Measurements from ENCODE around the gene ABCG1. TPM values are rescaled to one million over a fixed set of nuclear protein-coding genes. Genes with fewer than 3 reads are reported as not detected.

ABCG1 gene
- total RNA-seq, 2 experiments from 2014 or later: 12.2 to 13.2 TPM

DNA sequence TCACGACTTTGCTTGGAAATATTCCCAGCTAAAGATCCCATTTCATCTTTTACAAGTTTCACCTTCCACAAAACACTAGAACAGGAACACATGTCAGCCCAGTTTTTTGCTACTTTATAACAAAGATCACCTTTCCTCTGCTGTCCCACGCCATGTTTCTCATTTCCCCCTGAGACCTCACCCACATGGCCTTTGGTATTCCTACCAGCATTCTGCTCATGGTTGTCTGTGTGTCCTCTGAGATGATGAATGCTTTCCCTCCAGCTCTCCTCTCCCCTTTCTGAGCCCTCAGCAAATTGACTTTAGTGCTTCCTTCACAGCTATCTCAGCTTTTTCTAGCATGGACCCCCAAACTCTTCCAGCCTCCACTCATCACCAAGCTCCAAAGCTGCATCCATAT is 32.3 kb upstream of the ABCG1 start:
- no peak overlapping the region for H3K4me3 Mint-ChIP-seq
- peaks cover 53% of the 10 kb centered on the region for H3K4me1 Mint-ChIP-seq
- ATAC-seq (ENCODE audit: low read depth) (no peak), DNase-seq (no peak)
- H3K27me3 Mint-ChIP-seq: no peaks in the 10 kb centered on the region
- peak overlapping the region; percentile 97 for H3K27ac Mint-ChIP-seq
- peaks cover 11% of the 10 kb centered on the region for H3K9me3 Mint-ChIP-seq
- POLR2A ChIA-PET: no interaction called here
- H3K36me3 Mint-ChIP-seq: peaks cover 17% of the 10 kb centered on the region

DNA sequence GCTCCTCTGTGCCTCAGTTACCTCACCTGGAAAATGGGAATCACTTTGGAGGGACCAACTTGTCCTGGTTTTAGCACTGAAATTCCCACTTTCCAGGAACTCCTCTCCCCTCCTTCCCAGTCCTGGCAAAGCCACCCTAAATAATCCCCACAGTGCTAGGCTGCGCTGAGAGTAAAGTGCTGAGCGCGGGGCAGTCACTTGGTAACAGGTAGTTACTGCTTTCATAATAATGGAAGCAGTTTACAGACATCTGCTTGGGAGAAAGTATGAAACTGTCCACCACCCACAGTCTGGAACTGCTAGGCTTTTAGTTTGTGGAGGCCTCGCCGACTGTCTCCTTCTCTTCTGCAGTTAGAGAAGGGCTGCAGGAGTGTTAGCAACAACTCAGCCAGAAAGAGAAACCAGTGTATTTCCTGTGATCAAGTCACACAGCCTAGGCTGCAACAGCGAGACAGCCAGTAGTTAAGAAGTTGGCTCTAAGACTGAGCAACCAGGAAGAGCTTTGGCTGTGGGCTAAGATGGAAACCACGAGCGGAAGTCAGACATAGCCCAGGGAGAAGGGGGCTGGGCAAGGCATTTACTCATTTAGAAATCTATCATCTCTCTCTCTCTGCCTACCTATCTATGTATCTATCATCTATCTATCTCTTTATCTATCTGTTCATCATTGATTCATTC is 30.8 kb upstream of the ABCG1 start:
- peak overlapping the region; percentile 61 for H3K4me3 Mint-ChIP-seq
- H3K9me3 Mint-ChIP-seq: peaks cover 11% of the 10 kb centered on the region

GRCh38 chr21:42188663-42189062 is 30.3 kb upstream of the ABCG1 start:
- Mint-ChIP-seq H3K4me3 (peak overlapping the region; percentile 61), H3K36me3 (peaks cover 17% of the 10 kb centered on the region), H3K27me3 (peaks cover 6% of the 10 kb centered on the region), H3K4me1 (peaks cover 73% of the 10 kb centered on the region), H3K27ac (peak overlapping the region; percentile 97), H3K9me3 (peaks cover 11% of the 10 kb centered on the region)
- DNase-seq (no peak), ATAC-seq (ENCODE audit: low read depth) (no peak)
- POLR2A ChIA-PET: interaction anchor here (0.5 to 9.0 kb wide), 20 partner anchors 10 to 704 kb away, joined by 3 to 92 read pairs (median 4); partner anchors contain the start of genes ABCG1 and NDUFV3

More for the DNA sequence above, 30.8 kb upstream of the ABCG1 start:
- H3K27ac Mint-ChIP-seq: peak overlapping the region; percentile 97
- POLR2A ChIA-PET: interaction anchor here (0.5 to 9.0 kb wide), 21 partner anchors 11 to 705 kb away, joined by 3 to 92 read pairs (median 4); partner anchors contain the start of genes ABCG1 and NDUFV3
- peaks cover 6% of the 10 kb centered on the region for H3K27me3 Mint-ChIP-seq
- peak; percentile 73 for DNase-seq
- H3K4me1 Mint-ChIP-seq: peaks cover 68% of the 10 kb centered on the region
- H3K36me3 Mint-ChIP-seq: peaks cover 17% of the 10 kb centered on the region
- peak; percentile 93 for ATAC-seq (ENCODE audit: low read depth)

DNA sequence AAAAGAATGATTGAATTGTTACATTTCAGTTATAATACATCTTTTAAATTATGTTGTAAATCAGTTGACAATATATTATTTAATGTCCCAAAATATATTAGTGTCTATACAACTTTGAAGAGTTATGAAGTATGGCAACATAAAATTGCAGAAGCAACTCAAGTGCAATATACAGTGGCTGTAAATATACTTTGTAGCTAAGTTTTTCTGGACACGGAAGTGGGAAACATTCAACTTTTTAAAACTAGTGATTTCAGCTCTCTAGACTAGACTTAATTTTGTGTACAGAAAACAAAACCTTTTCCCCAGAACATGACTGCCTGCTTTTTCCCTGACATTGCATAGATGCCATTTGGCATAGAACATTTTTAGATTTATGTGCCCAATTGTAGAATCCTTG is 29.5 kb upstream of the ABCG1 start:
- no peak for DNase-seq
- Mint-ChIP-seq H3K4me1 (peaks cover 78% of the 10 kb centered on the region), H3K9me3 (peaks cover 11% of the 10 kb centered on the region), H3K27me3 (peaks cover 6% of the 10 kb centered on the region), H3K4me3 (peak overlapping the region; percentile 54), H3K27ac (no peak overlapping the region), H3K36me3 (peaks cover 17% of the 10 kb centered on the region)
- POLR2A ChIA-PET: interaction anchor here (0.5 to 9.0 kb wide), 8 partner anchors 9 to 90 kb away, joined by 3 to 92 read pairs (median 6); partner anchors contain the start of gene ABCG1
- no peak for ATAC-seq (ENCODE audit: low read depth)

DNA sequence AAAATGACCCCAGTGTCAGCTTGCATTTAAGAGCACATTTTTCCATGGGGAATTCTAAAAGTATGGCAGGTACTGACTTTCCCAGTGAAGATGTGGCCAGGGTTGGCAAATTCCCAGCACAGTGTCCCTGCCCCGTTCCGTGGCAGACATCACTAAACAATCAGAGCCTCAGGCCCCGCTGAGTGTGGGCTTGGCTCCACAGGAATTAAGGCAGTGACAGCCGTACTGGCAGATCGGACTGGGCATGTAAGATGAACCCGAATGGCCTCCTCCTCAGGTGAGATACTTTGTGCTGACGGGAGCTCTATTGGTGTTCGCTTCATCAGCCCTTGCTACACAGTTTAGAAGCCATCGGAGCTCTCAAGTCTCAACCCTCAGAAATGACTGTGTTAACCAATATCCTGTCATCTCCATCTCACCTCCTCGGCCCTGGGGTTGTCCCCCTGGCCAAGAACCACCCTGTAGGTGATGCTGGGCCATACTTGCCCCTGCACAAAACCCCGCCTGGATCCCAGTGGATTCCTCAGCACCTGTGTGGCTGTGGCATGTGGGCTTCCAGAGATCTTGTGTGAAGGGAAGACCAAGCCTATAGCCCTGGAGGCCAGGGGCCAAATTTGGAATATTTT is 29.0 kb upstream of the ABCG1 start:
- ATAC-seq (ENCODE audit: low read depth): peak; percentile 39
- Mint-ChIP-seq H3K36me3 (peaks cover 17% of the 10 kb centered on the region), H3K9me3 (peaks cover 11% of the 10 kb centered on the region), H3K27ac (peak overlapping the region; percentile 34), H3K4me1 (peaks cover 81% of the 10 kb centered on the region), H3K27me3 (peaks cover 6% of the 10 kb centered on the region), H3K4me3 (peak overlapping the region; percentile 54)
- DNase-seq: peak; percentile 56
- POLR2A ChIA-PET: interaction anchor here (0.5 to 9.0 kb wide), 7 partner anchors 9 to 90 kb away, joined by 3 to 92 read pairs (median 6); partner anchors contain the start of gene ABCG1

- H3K4me1 Mint-ChIP-seq: peaks cover 84% of the 10 kb centered on the region
- H3K4me3 Mint-ChIP-seq: peak overlapping the region; percentile 54
- peak overlapping the region; percentile 34 for H3K27ac Mint-ChIP-seq
- POLR2A ChIA-PET: interaction anchor here (1.0 to 9.0 kb wide), 6 partner anchors 8 to 48 kb away, joined by 3 to 92 read pairs (median 4); partner anchors contain the start of gene ABCG1
- DNase-seq (no peak), ATAC-seq (ENCODE audit: low read depth) (no peak)
- H3K36me3 Mint-ChIP-seq: peaks cover 17% of the 10 kb centered on the region
- peaks cover 6% of the 10 kb centered on the region for H3K27me3 Mint-ChIP-seq
- H3K9me3 Mint-ChIP-seq: peaks cover 11% of the 10 kb centered on the region
Measured at GRCh38 chr21:42190486-42190863, 28.5 kb upstream of the ABCG1 start.

- H3K27ac Mint-ChIP-seq: no peak overlapping the region
- peaks cover 12% of the 10 kb centered on the region for H3K36me3 Mint-ChIP-seq
- H3K4me1 Mint-ChIP-seq: peaks cover 82% of the 10 kb centered on the region
- H3K9me3 Mint-ChIP-seq: peaks cover 7% of the 10 kb centered on the region
- POLR2A ChIA-PET: interaction anchor here (1.1 to 9.0 kb wide), 3 partner anchors 28 to 47 kb away, joined by 3 to 92 read pairs (median 26); partner anchors contain the start of gene ABCG1
- DNase-seq (no peak), ATAC-seq (ENCODE audit: low read depth) (no peak)
- H3K27me3 Mint-ChIP-seq: peaks cover 9% of the 10 kb centered on the region
- H3K4me3 Mint-ChIP-seq: no peak overlapping the region
Measured at GRCh38 chr21:42191064-42191463, 27.9 kb upstream of the ABCG1 start.

- Mint-ChIP-seq H3K9me3 (peaks cover 2% of the 10 kb centered on the region), H3K27me3 (peaks cover 9% of the 10 kb centered on the region), H3K27ac (no peak overlapping the region), H3K4me3 (peak overlapping the region; percentile 40), H3K36me3 (peaks cover 3% of the 10 kb centered on the region), H3K4me1 (peaks cover 74% of the 10 kb centered on the region)
- DNase-seq: no peak
- ATAC-seq (ENCODE audit: low read depth): no peak
- POLR2A ChIA-PET: interaction anchor here (1.0 to 9.0 kb wide), 7 partner anchors 9 to 212 kb away, joined by 3 to 92 read pairs (median 6); partner anchors contain the start of genes ABCG1 and UBASH3A
Measured at GRCh38 chr21:42191696-42192595, 27.0 kb upstream of the ABCG1 start.

- ATAC-seq (ENCODE audit: low read depth): peak; percentile 53
- H3K9me3 Mint-ChIP-seq: peaks cover 2% of the 10 kb centered on the region
- POLR2A ChIA-PET: interaction anchor here (1.0 to 9.0 kb wide), 9 partner anchors 8 to 211 kb away, joined by 3 to 92 read pairs (median 6); partner anchors contain the start of genes ABCG1 and UBASH3A
- peaks cover 62% of the 10 kb centered on the region for H3K4me1 Mint-ChIP-seq
- peak overlapping the region; percentile 67 for H3K4me3 Mint-ChIP-seq
- H3K27ac Mint-ChIP-seq: peak overlapping the region; percentile 40
- H3K27me3 Mint-ChIP-seq: peaks cover 9% of the 10 kb centered on the region
- H3K36me3 Mint-ChIP-seq: peaks cover 1% of the 10 kb centered on the region
- peak; percentile 85 for DNase-seq
Measured at GRCh38 chr21:42193131-42193671, 25.7 kb upstream of the ABCG1 start.

- H3K9me3 Mint-ChIP-seq: peaks cover 2% of the 10 kb centered on the region
- H3K27me3 Mint-ChIP-seq: peaks cover 9% of the 10 kb centered on the region
- DNase-seq (no peak), ATAC-seq (ENCODE audit: low read depth) (no peak)
- peaks cover 60% of the 10 kb centered on the region for H3K4me1 Mint-ChIP-seq
- H3K36me3 Mint-ChIP-seq: peaks cover 1% of the 10 kb centered on the region
- POLR2A ChIA-PET: interaction anchor here (1.0 to 9.0 kb wide), 7 partner anchors 8 to 65 kb away, joined by 3 to 92 read pairs (median 6); partner anchors contain the start of gene ABCG1
- H3K4me3 Mint-ChIP-seq: peak overlapping the region; percentile 45
- H3K27ac Mint-ChIP-seq: peak overlapping the region; percentile 48
Measured at GRCh38 chr21:42193721-42194120, 25.2 kb upstream of the ABCG1 start.

DNA sequence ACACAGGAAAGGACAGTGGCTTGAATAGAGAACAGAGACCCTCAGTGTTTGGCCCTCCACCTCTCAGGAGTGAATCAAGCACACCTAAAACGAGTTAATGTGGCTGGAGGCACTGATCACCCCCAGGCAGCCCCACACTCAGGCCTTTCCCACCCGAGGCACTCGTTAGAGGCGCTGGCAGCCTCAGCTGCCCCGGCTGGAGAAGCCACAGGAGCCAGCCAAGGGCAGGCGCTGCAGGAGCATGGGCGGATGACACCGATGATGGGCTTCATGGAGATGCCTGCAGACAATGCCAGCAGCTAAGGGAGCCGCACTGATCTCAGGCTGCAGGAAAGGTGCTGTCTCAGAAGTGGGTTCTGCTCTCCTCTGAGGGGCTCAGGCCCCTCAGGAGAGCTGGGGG is 24.1 kb upstream of the ABCG1 start:
- Mint-ChIP-seq H3K36me3 (peaks cover 1% of the 10 kb centered on the region), H3K9me3 (peaks cover 2% of the 10 kb centered on the region), H3K27ac (no peak overlapping the region), H3K4me3 (no peak overlapping the region), H3K4me1 (peaks cover 61% of the 10 kb centered on the region), H3K27me3 (peaks cover 9% of the 10 kb centered on the region)
- no peak for DNase-seq
- POLR2A ChIA-PET: interaction anchor here (0.9 to 9.0 kb wide), 2 partner anchors 24 to 40 kb away, joined by 3 to 92 read pairs; partner anchors contain the start of gene ABCG1
- ATAC-seq (ENCODE audit: low read depth): no peak

DNA sequence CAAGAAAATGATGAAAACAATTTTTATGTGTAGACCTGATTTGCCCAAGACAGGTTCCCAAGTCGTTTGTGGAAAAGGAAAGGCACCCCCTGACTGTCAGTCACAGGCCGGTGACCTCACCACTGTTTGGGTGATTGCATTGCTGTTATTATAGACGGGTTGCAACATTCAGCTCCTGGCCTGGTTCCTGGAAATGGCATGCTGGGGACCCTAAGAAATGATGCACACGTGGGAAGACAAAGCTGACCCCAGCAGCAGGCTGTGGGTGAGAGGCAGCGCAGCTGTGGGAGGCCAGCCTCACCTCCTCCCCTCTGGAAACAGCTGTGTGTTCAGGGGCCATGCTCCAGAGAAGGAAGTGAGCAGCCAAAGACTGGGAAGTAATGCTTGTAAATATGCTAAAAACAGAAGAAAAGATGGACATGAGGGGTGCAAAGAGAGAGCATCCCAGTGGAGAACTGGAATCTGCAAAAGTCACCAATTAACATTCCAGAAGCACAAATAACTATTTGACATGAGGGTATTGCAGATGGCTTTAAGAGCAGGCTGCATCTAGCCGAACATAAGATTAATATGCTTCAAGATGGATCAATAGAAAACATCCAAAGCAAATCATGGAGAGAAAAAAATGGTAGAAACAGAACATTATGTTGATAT is 23.4 kb upstream of the ABCG1 start:
- no peak overlapping the region for H3K4me3 Mint-ChIP-seq
- H3K4me1 Mint-ChIP-seq: peaks cover 55% of the 10 kb centered on the region
- peaks cover 1% of the 10 kb centered on the region for H3K36me3 Mint-ChIP-seq
- peaks cover 9% of the 10 kb centered on the region for H3K27me3 Mint-ChIP-seq
- H3K27ac Mint-ChIP-seq: no peak overlapping the region
- DNase-seq (no peak), ATAC-seq (ENCODE audit: low read depth) (no peak)
- peaks cover 2% of the 10 kb centered on the region for H3K9me3 Mint-ChIP-seq
- POLR2A ChIA-PET: interaction anchor here (0.9 to 9.0 kb wide), 2 partner anchors 24 to 39 kb away, joined by 3 to 92 read pairs; partner anchors contain the start of gene ABCG1
